NCI-H460 (cell line): ENCODE measurements around the gene SPG21. TPM values are rescaled to one million over a fixed set of nuclear protein-coding genes. Genes with fewer than 3 reads are reported as not detected.

Experiments
- DNase-seq: peaks from one replicate; pipeline ENCODE4 v3.0.0-alpha.2; 2016; ENCODE audit warnings: low read depth; ENCODE audit errors: extremely low read depth
- total RNA-seq: library from RNA; depleted of rRNA; stranded (reverse); fragments of >200 nt; shearing (Covaris generic); gene quantifications from 2 replicates; pipeline ENCODE4 v1.2.3, GENCODE V29; 2014

Gene SPG21
- total RNA-seq, 1 experiment from 2014 or later: 80.0 TPM

- DNase-seq: no peak
Measured at GRCh38 chr15:64943512-64944225, 46.0 kb downstream of the SPG21 start.

GRCh38 chr15:64942356-64942755 lies 47.4 kb downstream of the SPG21 start:
- no peak for DNase-seq

- peak; percentile 14 for DNase-seq
Measured at GRCh38 chr15:64938192-64938591, 51.5 kb downstream of the SPG21 start.

GRCh38 chr15:64934023-64934422 lies 55.7 kb downstream of the SPG21 start:
- no peak for DNase-seq

GRCh38 chr15:64931381-64931780 lies 58.3 kb downstream of the SPG21 start:
- DNase-seq: no peak

GRCh38 chr15:64930778-64931371 lies 58.8 kb downstream of the SPG21 start:
- DNase-seq: no peak

GRCh38 chr15:64930019-64930652 lies 59.6 kb downstream of the SPG21 start:
- no peak for DNase-seq

- DNase-seq: no peak
Measured at GRCh38 chr15:64928626-64929220, 61.0 kb downstream of the SPG21 start.

- DNase-seq: no peak
Measured at GRCh38 chr15:64926661-64927060, 63.1 kb downstream of the SPG21 start.

GRCh38 chr15:64925335-64926330 lies 64.1 kb downstream of the SPG21 start:
- DNase-seq: no peak

GRCh38 chr15:64923546-64923945 lies 66.2 kb downstream of the SPG21 start:
- no peak for DNase-seq

GRCh38 chr15:64921711-64922110 lies 68.0 kb downstream of the SPG21 start:
- no peak for DNase-seq

- DNase-seq: no peak
Measured at GRCh38 chr15:64919721-64920120, 70.0 kb downstream of the SPG21 start.

GRCh38 chr15:64917211-64917610 lies 72.5 kb downstream of the SPG21 start:
- DNase-seq: no peak

GRCh38 chr15:64916365-64916764 lies 73.3 kb downstream of the SPG21 start:
- no peak for DNase-seq

- DNase-seq: no peak
Measured at GRCh38 chr15:64915518-64916227, 74.0 kb downstream of the SPG21 start.
